Stimulated activated CD4-positive, alpha-beta T cell treated with anti-CD3 and anti-CD28 coated beads, Interleukin-2, amount 100 ng/mL, for 4 hours (primary cell): ENCODE results near the gene SUMO3.

Source experiments
- DNase-seq: peaks from one replicate; pipeline ENCODE4 v3.0.0-alpha.2; 2020; ENCODE audit warnings: low read depth

The SUMO3 gene

GRCh38 chr21:44758781-44759627, 58.9 kb downstream of the SUMO3 start:
- no peak for DNase-seq

- no peak for DNase-seq
Observed at GRCh38 chr21:44758141-44758561, 59.7 kb downstream of the SUMO3 start.

GRCh38 chr21:44757731-44758130, 60.1 kb downstream of the SUMO3 start:
- no peak for DNase-seq

GRCh38 chr21:44756423-44757185, 61.3 kb downstream of the SUMO3 start:
- no peak for DNase-seq
